HCT116 (cell line): ENCODE results near the gene GPR37. TPM values are rescaled to one million over a fixed set of nuclear protein-coding genes. Genes with fewer than 3 reads are reported as not detected.

ENCODE experiments used
- ATAC-seq: fragments of 200-7000 bp; cut with Tn5 transposase; 2 replicates; pipeline ENCODE4 v1.9.1; 2020; ENCODE audit warnings: mild to moderate bottlenecking, moderate library complexity
- BruUV-seq: library from RNA; stranded (reverse); fragments of 400-500 nt; replicated peaks from 2 replicates; lab custom pipeline; 2021; lab: Mats Ljungman, UMichigan
- CTCF ChIA-PET: fragments of 300-600 bp; sonication (Branson Sonifier 250); formaldehyde crosslinking; loops from one replicate; lab custom pipeline; 2021; ENCODE audit warnings: antibody characterized with exemption; lab: Charles Lee
- POLR2A ChIA-PET: fragments of 300-600, 350-600 bp; sonication (Branson Sonifier 250); formaldehyde crosslinking; loops from one replicate; lab custom pipeline; 2021; ENCODE audit warnings: antibody characterized with exemption; lab: Charles Lee
- RAD21 ChIA-PET, 2 experiments: fragments of 300-600 bp; sonication (Branson Sonifier 250); formaldehyde crosslinking; loops; one replicate each; lab custom pipeline; 2023; ENCODE audit warnings: low total read pairs in 2 of 2; ENCODE audit not compliant: uncharacterized antibody in 2 of 2, unreplicated experiment in 2 of 2, low non-redundant PET in 1 of 2; lab: Charles Lee
- DNase-seq: peaks from one replicate; pipeline ENCODE4 v3.0.0-alpha.2; 2010; ENCODE audit warnings: low read depth, low spot score
- H2AFZ ChIP-seq: fragments of 200-600 bp; shearing (Covaris generic), sonication (generic); 2 replicates; pipeline ENCODE4 v1.6.1; 2017; ENCODE audit warnings: low read depth, mixed run types, mixed read lengths, antibody characterized with exemption, low read length; ENCODE audit not compliant: poor library complexity, severe bottlenecking
- H3K27ac ChIP-seq: 2 replicates; pipeline ENCODE4 v1.5.1; 2012; ENCODE audit warnings: low read depth, low read length
- H3K27me3 ChIP-seq: fragments of 200-600 bp; sonication (generic); 2 replicates; pipeline ENCODE4 v1.6.1; 2016; ENCODE audit warnings: mixed run types, low read length, mixed read lengths; ENCODE audit not compliant: insufficient read depth
- H3K36me3 ChIP-seq, 2 experiments: fragments of 200-500 bp in 1 of 2; fragments of 200-600 bp in 1 of 2; sonication (Bioruptor generic) in 1 of 2; sonication (generic) in 1 of 2; 2 replicates each; pipeline versions ENCODE4 v1.5.1 to v1.6.1; 2014 to 2016; ENCODE audit warnings: low read length in 2 of 2, inconsistent platforms in 1 of 2, mixed read lengths in 1 of 2, mixed run types in 1 of 2; ENCODE audit not compliant: insufficient read depth in 2 of 2, control insufficient read depth in 1 of 2
- H3K4me1 ChIP-seq, 2 experiments: fragments of 200-600 bp in 1 of 2; sonication (generic) in 1 of 2; 2 replicates each; pipeline versions ENCODE4 v1.5.1 to v1.6.1; 2012 to 2017; ENCODE audit warnings: low read length in 2 of 2, inconsistent platforms in 1 of 2, mild to moderate bottlenecking in 1 of 2, mixed read lengths in 1 of 2, mixed run types in 1 of 2, moderate library complexity in 1 of 2; ENCODE audit not compliant: insufficient read depth in 2 of 2, control insufficient read depth in 1 of 2
- H3K4me2 ChIP-seq: fragments of 200-600 bp; sonication (generic); 2 replicates; pipeline ENCODE4 v1.6.1; 2017; ENCODE audit warnings: mixed run types, low read length, mixed read lengths
- H3K4me3 ChIP-seq, 2 experiments: fragments of 200-600 bp in 1 of 2; sonication (generic) in 1 of 2; replicated peaks in 1 of 2; 2 replicates each; pipeline ENCODE4 v1.5.1; 2011 to 2016; ENCODE audit warnings: low read length in 2 of 2, control low read depth in 1 of 2, low read depth in 1 of 2, mild to moderate bottlenecking in 1 of 2, mixed read lengths in 1 of 2, mixed run types in 1 of 2
- H3K79me2 ChIP-seq: fragments of 200-600 bp; sonication (generic); 2 replicates; pipeline ENCODE4 v1.6.1; 2017; ENCODE audit warnings: mild to moderate bottlenecking, mixed run types, low read length, moderate library complexity, mixed read lengths; ENCODE audit not compliant: insufficient read depth
- H3K9ac ChIP-seq: fragments of 200-600 bp; sonication (generic); 2 replicates; pipeline ENCODE4 v1.6.1; 2016; ENCODE audit warnings: low read length, mixed read lengths
- H3K9me2 ChIP-seq: fragments of 200-600 bp; sonication (generic), shearing (Covaris generic); 2 replicates; pipeline ENCODE4 v1.6.1; 2017; ENCODE audit warnings: mixed run types, mild to moderate bottlenecking, moderate library complexity; ENCODE audit not compliant: insufficient read depth
- H3K9me3 ChIP-seq, 2 experiments: fragments of 200-500 bp in 1 of 2; fragments of 200-600 bp in 1 of 2; sonication (Bioruptor generic) in 1 of 2; sonication (generic) in 1 of 2; 2 replicates each; pipeline ENCODE4 v1.6.1; 2014 to 2017; ENCODE audit warnings: low read length in 2 of 2, mixed read lengths in 2 of 2, inconsistent platforms in 1 of 2, low read depth in 1 of 2, mild to moderate bottlenecking in 1 of 2, mixed run types in 1 of 2, moderate library complexity in 1 of 2; ENCODE audit not compliant: control insufficient read depth in 1 of 2, insufficient read depth in 1 of 2
- H4K20me1 ChIP-seq: fragments of 200-600 bp; sonication (generic), shearing (Covaris generic); 2 replicates; pipeline ENCODE4 v1.6.1; 2017; ENCODE audit warnings: mixed run types, mild to moderate bottlenecking, moderate library complexity; ENCODE audit not compliant: insufficient read depth
- ATF3 ChIP-seq: IDR thresholded peaks from 2 replicates; pipeline ENCODE4 v1.6.1; 2012
- CBX3 ChIP-seq: IDR thresholded peaks from 2 replicates; pipeline ENCODE4 v1.6.1; 2012; ENCODE audit warnings: low read depth
- CEBPB ChIP-seq: IDR thresholded peaks from 2 replicates; pipeline ENCODE4 v1.6.1; 2012; ENCODE audit warnings: low read depth
- EZH2 ChIP-seq: fragments of 200-600 bp; sonication (generic); IDR thresholded peaks from 2 replicates; pipeline ENCODE4 v1.6.1; 2017; ENCODE audit warnings: antibody characterized with exemption, mixed run types
- EZH2phosphoT487 ChIP-seq: fragments of 200-600 bp; IDR thresholded peaks from 2 replicates; pipeline ENCODE4 v1.6.1; 2018; ENCODE audit warnings: antibody characterized with exemption, borderline replicate concordance
- JUND ChIP-seq: IDR thresholded peaks from 2 replicates; pipeline ENCODE4 v1.6.1; 2012
- MAX ChIP-seq: IDR thresholded peaks from 2 replicates; pipeline ENCODE4 v1.6.1; 2012
- POLR2A ChIP-seq: IDR thresholded peaks from 2 replicates; pipeline ENCODE4 v1.7.0; 2011; ENCODE audit warnings: borderline replicate concordance; ENCODE audit not compliant: insufficient read depth, insufficient read length; ENCODE audit errors: extremely low read depth
- POLR2AphosphoS5 ChIP-seq: IDR thresholded peaks from 2 replicates; pipeline ENCODE4 v1.6.1; 2011; ENCODE audit warnings: mild to moderate bottlenecking, low read depth, low read length, moderate library complexity
- RAD21 ChIP-seq: IDR thresholded peaks from 2 replicates; pipeline ENCODE4 v1.6.1; 2012; ENCODE audit warnings: low read depth, mild to moderate bottlenecking
- REST ChIP-seq: IDR thresholded peaks from 2 replicates; pipeline ENCODE4 v1.6.1; 2012; ENCODE audit warnings: low read depth
- SIN3A ChIP-seq: IDR thresholded peaks from 2 replicates; pipeline ENCODE4 v1.6.1; 2012; ENCODE audit warnings: low read depth
- SP1 ChIP-seq: IDR thresholded peaks from 2 replicates; pipeline ENCODE4 v1.6.1; 2012; ENCODE audit warnings: low read depth
- SRF ChIP-seq: IDR thresholded peaks from 2 replicates; pipeline ENCODE4 v1.6.1; 2012; ENCODE audit warnings: low read depth
- YY1 ChIP-seq: IDR thresholded peaks from 2 replicates; pipeline ENCODE4 v1.6.1; 2011; ENCODE audit warnings: low read length, low read depth, moderate library complexity, mild to moderate bottlenecking; ENCODE audit not compliant: insufficient replicate concordance; ENCODE audit errors: extremely low read depth
- ZFX ChIP-seq: fragments of 450-650 bp; IDR thresholded peaks from 2 replicates; pipeline ENCODE4 v1.6.1; 2017
- ZNF274 ChIP-seq: fragments of 200-500 bp; sonication (Bioruptor generic); IDR thresholded peaks from 2 replicates; pipeline ENCODE4 v1.6.1; 2014; ENCODE audit warnings: mild to moderate bottlenecking, low read depth, low read length, inconsistent platforms
- intact Hi-C: fragments of 100-400 bp; cut with micrococcal nuclease; formaldehyde crosslinking; loops from 2 replicates; pipeline ENCODE4 v1.10.0; 2022
- total RNA-seq: library from RNA; stranded (reverse); gene quantifications from one replicate; pipeline ENCODE4 v1.2.1, GENCODE V29; 2021; ENCODE audit not compliant: unreplicated experiment
- TF ChIP-seq, protein P1 (sequence below), 3 experiments: fragments of 200-600 bp in 1 of 3; sonication (generic) in 1 of 3; IDR thresholded peaks in 2 of 3; conservative IDR thresholded peaks in 1 of 3; 2 replicates each; pipeline ENCODE4 v1.5.1; 2012 to 2017; ENCODE audit warnings: low read depth in 2 of 3, low read length in 2 of 3, antibody characterized with exemption in 1 of 3, borderline replicate concordance in 1 of 3, control low read depth in 1 of 3, mild to moderate bottlenecking in 1 of 3, mixed read lengths in 1 of 3, mixed run types in 1 of 3, moderate library complexity in 1 of 3; ENCODE audit not compliant: insufficient read depth in 1 of 3

GPR37 gene
- total RNA-seq, 1 experiment from 2014 or later = 2.2 TPM

GRCh38 chr7:124752310-124752709, 13.3 kb downstream of the GPR37 start (continued):
- TF ChIP-seq, protein P1, sequence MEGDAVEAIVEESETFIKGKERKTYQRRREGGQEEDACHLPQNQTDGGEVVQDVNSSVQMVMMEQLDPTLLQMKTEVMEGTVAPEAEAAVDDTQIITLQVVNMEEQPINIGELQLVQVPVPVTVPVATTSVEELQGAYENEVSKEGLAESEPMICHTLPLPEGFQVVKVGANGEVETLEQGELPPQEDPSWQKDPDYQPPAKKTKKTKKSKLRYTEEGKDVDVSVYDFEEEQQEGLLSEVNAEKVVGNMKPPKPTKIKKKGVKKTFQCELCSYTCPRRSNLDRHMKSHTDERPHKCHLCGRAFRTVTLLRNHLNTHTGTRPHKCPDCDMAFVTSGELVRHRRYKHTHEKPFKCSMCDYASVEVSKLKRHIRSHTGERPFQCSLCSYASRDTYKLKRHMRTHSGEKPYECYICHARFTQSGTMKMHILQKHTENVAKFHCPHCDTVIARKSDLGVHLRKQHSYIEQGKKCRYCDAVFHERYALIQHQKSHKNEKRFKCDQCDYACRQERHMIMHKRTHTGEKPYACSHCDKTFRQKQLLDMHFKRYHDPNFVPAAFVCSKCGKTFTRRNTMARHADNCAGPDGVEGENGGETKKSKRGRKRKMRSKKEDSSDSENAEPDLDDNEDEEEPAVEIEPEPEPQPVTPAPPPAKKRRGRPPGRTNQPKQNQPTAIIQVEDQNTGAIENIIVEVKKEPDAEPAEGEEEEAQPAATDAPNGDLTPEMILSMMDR (IDR thresholded peaks at IDR 0.05 in 2 of 3, conservative IDR thresholded peaks at IDR 0.05 in 1 of 3; ENCODE audit: borderline replicate concordance in 1 of 3, insufficient read depth in 1 of 3, low read depth in 2 of 3, low read length in 2 of 3) = no peak
- TF ChIP-seq POLR2AphosphoS5 = no peak
- TF ChIP-seq ATF3 = no peak
- no peak for TF ChIP-seq RAD21
- TF ChIP-seq CBX3 = no peak
- TF ChIP-seq ZFX = no peak
- TF ChIP-seq SIN3A = no peak
- no peak for TF ChIP-seq YY1
- no peak for TF ChIP-seq EZH2phosphoT487

- DNase-seq = no peak
- intact Hi-C loops = no loop called here
- BruUV-seq = no TSS peak
These were observed 14.6 kb downstream of the GPR37 start for GRCh38 chr7:124751027-124751426.

More at GRCh38 chr7:124751027-124751426, 14.6 kb downstream of the GPR37 start:
- ATAC-seq = no peak
- no peaks in the 10 kb centered on the region for H3K79me2 ChIP-seq
- no peak overlapping the region for H3K4me2 ChIP-seq
- no peaks in the 10 kb centered on the region for H3K4me1 ChIP-seq
- no peak overlapping the region for H3K4me3 ChIP-seq
- TF ChIP-seq ZNF274 (no peak), SP1 (no peak), EZH2 (no peak), ZFX (no peak), JUND (no peak), CEBPB (no peak), POLR2AphosphoS5 (no peak), RAD21 (no peak), YY1 (no peak), MAX (no peak), SRF (no peak), ATF3 (no peak), POLR2A (no peak), REST (no peak)
- no peaks in the 10 kb centered on the region for H4K20me1 ChIP-seq
- H3K9me3 ChIP-seq = no peaks in the 10 kb centered on the region
- ChIA-PET CTCF (no interaction called here), RAD21 (no interaction called here), POLR2A (no interaction called here)
- H3K9ac ChIP-seq = no peak overlapping the region
- H3K27me3 ChIP-seq = no peaks in the 10 kb centered on the region
- no peak overlapping the region for H3K27ac ChIP-seq
- no peak overlapping the region for H2AFZ ChIP-seq
- H3K36me3 ChIP-seq = no peaks in the 10 kb centered on the region
- no peaks in the 10 kb centered on the region for H3K9me2 ChIP-seq
